HepG2 (cell line): Measurements from ENCODE around the gene BCAS3. TPM values are rescaled to one million over a fixed set of nuclear protein-coding genes. Genes with fewer than 3 reads are reported as not detected.
A peak's percentile ranks its signal among the peaks of the same experiment; 100 is the strongest.

Source experiments
- BCL6 ChIP-seq: IDR thresholded peaks from 2 replicates; pipeline ENCODE4 v1.6.1; 2016; ENCODE audit warnings: missing genetic modification reagents, missing compliant biosample characterization
- HOXA3 ChIP-seq: sonication (generic); formaldehyde crosslinking; IDR thresholded peaks from 2 replicates; pipeline ENCODE4 v1.5.0; 2020; ENCODE audit warnings: missing genetic modification reagents
- KDM3A ChIP-seq: IDR thresholded peaks from 2 replicates; pipeline ENCODE4 v1.6.1; 2018; ENCODE audit warnings: low read depth, missing compliant biosample characterization
- KLF6 ChIP-seq: IDR thresholded peaks from 2 replicates; pipeline ENCODE4 v1.8.0; 2016; ENCODE audit warnings: missing biosample characterization, missing genetic modification reagents
- MBD4 ChIP-seq: IDR thresholded peaks from 2 replicates; pipeline ENCODE4 v1.6.1; 2012; ENCODE audit warnings: low read length, inconsistent platforms, borderline replicate concordance
- SKIL ChIP-seq: sonication (generic); formaldehyde crosslinking; IDR thresholded peaks from 2 replicates; pipeline ENCODE4 v1.8.0; 2022; ENCODE audit warnings: missing genetic modification reagents, mild to moderate bottlenecking, moderate library complexity, borderline replicate concordance
- ZBTB33 ChIP-seq: sonication (generic); formaldehyde crosslinking; IDR thresholded peaks from 2 replicates; pipeline ENCODE4 v1.4.0; 2020; ENCODE audit warnings: missing genetic modification reagents
- ZBTB38 ChIP-seq: sonication (generic); formaldehyde crosslinking; IDR thresholded peaks from 2 replicates; pipeline ENCODE4 v1.5.1; 2020; ENCODE audit warnings: mild to moderate bottlenecking, missing genetic modification reagents
- ZFX ChIP-seq: sonication (generic); formaldehyde crosslinking; IDR thresholded peaks from 2 replicates; pipeline ENCODE4 v1.4.0; 2020; ENCODE audit warnings: mild to moderate bottlenecking, low read depth, missing genetic modification reagents, moderate library complexity
- ZHX1 ChIP-seq: sonication (generic); formaldehyde crosslinking; IDR thresholded peaks from 2 replicates; pipeline ENCODE4 v1.8.1; 2022; ENCODE audit warnings: low read depth, mild to moderate bottlenecking, missing genetic modification reagents
- ZMYM3 ChIP-seq: sonication (generic); formaldehyde crosslinking; IDR thresholded peaks from 2 replicates; pipeline ENCODE4 v1.5.1; 2020; ENCODE audit warnings: mild to moderate bottlenecking, missing genetic modification reagents
- ZNF224 ChIP-seq: sonication (generic); formaldehyde crosslinking; IDR thresholded peaks from 2 replicates; pipeline ENCODE4 v1.5.0; 2020; ENCODE audit warnings: mild to moderate bottlenecking, missing genetic modification reagents
- ZNF296 ChIP-seq: sonication (generic); formaldehyde crosslinking; conservative IDR thresholded peaks from 2 replicates; pipeline ENCODE4 v1.5.0; 2020; ENCODE audit warnings: mild to moderate bottlenecking, missing genetic modification reagents
- ZNF740 ChIP-seq: sonication (generic); formaldehyde crosslinking; IDR thresholded peaks from 2 replicates; pipeline ENCODE4 v1.4.0; 2020; ENCODE audit warnings: missing genetic modification reagents
- ZNF766 ChIP-seq: sonication (generic); formaldehyde crosslinking; IDR thresholded peaks from 2 replicates; pipeline ENCODE4 v1.5.0; 2020; ENCODE audit warnings: missing genetic modification reagents, borderline replicate concordance
- ZNF790 ChIP-seq: sonication (generic); formaldehyde crosslinking; IDR thresholded peaks from 2 replicates; pipeline ENCODE4 v1.8.0; 2022; ENCODE audit warnings: missing genetic modification reagents, mild to moderate bottlenecking, borderline replicate concordance
- polyA plus RNA-seq, 8 experiments: library from polyadenylated mRNA; depleted of rRNA in 3 of 8; stranded (reverse) in 7 of 8; unstranded in 1 of 8; fragments of >200 nt; fragmentation: Illumina TruSeq in 4 of 8; extraction: Trizol in 4 of 8; gene quantifications; 2 replicates each; pipeline versions ENCODE4 v1.2.1 to v1.2.3, GENCODE V29; 2011 to 2016; ENCODE audit warnings: low read depth in 4 of 8, missing spikeins in 1 of 8, mixed read lengths in 1 of 8; ENCODE audit not compliant: insufficient read depth in 1 of 8
- total RNA-seq, 5 experiments: library from RNA; depleted of rRNA; stranded (reverse); fragments of >200 nt; fragmentation: Illumina TruSeq; extraction: Trizol; gene quantifications; 2 replicates each; pipeline ENCODE4 v1.2.3, GENCODE V29; 2016; ENCODE audit warnings: low read depth in 1 of 5

Gene BCAS3
- total and polyA plus RNA-seq, 2 of the 13 experiments (the other 11 are each of a cell fraction or from before 2014, with no cell fraction given) = 10.7 to 11.2 TPM

DNA sequence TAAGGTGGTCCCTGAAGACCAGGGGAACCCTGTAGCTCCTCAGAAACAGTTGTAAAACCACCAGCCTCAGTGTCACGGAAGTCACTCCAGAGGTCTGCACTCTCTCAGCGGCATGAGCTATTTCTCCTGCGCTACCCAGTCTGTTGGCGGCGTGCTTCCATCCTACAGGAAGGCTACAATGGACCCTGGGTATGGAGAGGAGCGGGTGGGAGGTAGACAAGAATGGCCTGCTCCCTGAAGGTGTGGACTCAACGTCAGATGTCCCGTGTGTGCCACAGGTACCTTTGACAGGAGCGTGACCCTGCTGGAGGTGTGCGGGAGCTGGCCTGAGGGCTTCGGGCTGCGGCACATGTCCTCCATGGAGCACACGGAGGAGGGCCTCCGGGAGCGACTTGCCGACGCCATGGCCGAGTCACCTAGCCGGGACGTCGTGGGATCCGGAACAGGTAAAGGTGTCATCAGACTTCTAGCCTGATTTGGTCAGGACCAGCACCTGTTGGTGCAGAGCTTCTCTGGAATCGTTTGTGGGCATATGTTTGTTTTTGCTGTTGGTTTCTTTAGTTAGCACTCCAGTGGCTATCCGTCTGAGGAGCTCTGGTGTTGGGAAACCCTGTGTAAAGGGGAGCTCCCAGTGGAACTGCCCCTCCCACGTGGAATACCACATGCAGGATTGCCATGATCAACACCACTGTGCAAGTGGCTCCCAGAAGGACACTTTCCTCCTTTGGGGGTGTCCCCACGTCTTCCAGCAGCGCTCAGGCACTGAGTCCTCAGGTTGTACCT is 690.6 kb downstream of the BCAS3 start (continued):
- TF ChIP-seq ZFX (CRISPR knock-in tag) (0 out of 2 replicates have a peak, but pooled peaks have one; percentile 6), MBD4 (no peak), ZNF740 (CRISPR knock-in tag) (no peak), ZMYM3 (CRISPR knock-in tag) (peak; percentile 22; the same call in 1 of the 2 replicates), HOXA3 (peak; percentile 27; the same call in 1 of the 2 replicates), ZHX1 (CRISPR knock-in tag) (no peak), ZNF766 (no peak), BCL6 (CRISPR knock-in tag) (no peak), ZNF224 (CRISPR knock-in tag) (0 out of 2 replicates have a peak, but pooled peaks have one; percentile 21), KDM3A (CRISPR knock-in tag) (peak; percentile 38; the same call in 1 of the 2 replicates), ZBTB33 (CRISPR knock-in tag) (no peak), ZNF296 (CRISPR knock-in tag) (no peak), ZNF790 (CRISPR knock-in tag) (0 out of 2 replicates have a peak, but pooled peaks have one; percentile 7), SKIL (CRISPR knock-in tag) (no peak), KLF6 (CRISPR knock-in tag) (no peak), ZBTB38 (CRISPR knock-in tag) (0 out of 2 replicates have a peak, but pooled peaks have one; percentile 20)
